Body of pancreas (tissue), 4 donors: ENCODE measurements around the gene KDR. TPM values are rescaled to one million over a fixed set of nuclear protein-coding genes. Genes with fewer than 3 reads are reported as not detected.

Experiments
- ATAC-seq: fragments of 150-250 bp; one replicate; pipeline ENCODE4 v1.9.1; 2016
- DNase-seq, 4 donors: peaks; one replicate each; pipeline ENCODE4 v3.0.0-alpha.2; 2019
- H3K27ac ChIP-seq, 4 donors: fragments of 200-600 bp; sonication (generic); 1 replicate in 3 of 4; 2 replicates in 1 of 4; pipeline versions ENCODE4 v1.5.1 to v1.6.1; 2016 to 2019; ENCODE audit warnings: mild to moderate bottlenecking in 1 of 4, mixed read lengths in 1 of 4, moderate library complexity in 1 of 4
- H3K27me3 ChIP-seq, 2 donors: fragments of 200-600 bp; sonication (generic); one replicate each; pipeline ENCODE4 v1.6.0; 2016; ENCODE audit warnings: mild to moderate bottlenecking in 1 of 2
- H3K36me3 ChIP-seq, 2 donors: fragments of 200-600 bp; sonication (generic); replicated peaks in 1 of 2; 2 replicates each; pipeline ENCODE4 v1.5.1; 2016; ENCODE audit warnings: low read depth in 2 of 2; ENCODE audit not compliant: insufficient read depth in 1 of 2
- H3K4me1 ChIP-seq: fragments of 200-600 bp; sonication (generic); one replicate; pipeline ENCODE4 v1.6.0; 2016
- H3K4me3 ChIP-seq, 2 donors: fragments of 200-600 bp; sonication (generic); 1 replicate in 1 of 2; 2 replicates in 1 of 2; pipeline ENCODE4 v1.5.1; 2016 to 2019
- H3K9me3 ChIP-seq, 3 donors: fragments of 200-600 bp; sonication (generic); 1 replicate in 2 of 3; 2 replicates in 1 of 3; pipeline ENCODE4 v1.5.1; 2016
- CTCF ChIP-seq, 7 experiments: fragments of 450-650 bp in 4 of 7; fragments of 200-600 bp in 3 of 7; sonication (generic) in 3 of 7; IDR thresholded peaks; one replicate each; pipeline ENCODE4 v1.5.1; 2016 to 2019; ENCODE audit warnings: antibody characterized with exemption in 7 of 7
- POLR2A ChIP-seq, 3 donors: fragments of 450-650 bp; IDR thresholded peaks; one replicate each; pipeline ENCODE4 v1.6.1; 2016; ENCODE audit warnings: antibody characterized with exemption in 3 of 3, mild to moderate bottlenecking in 2 of 3
- WGBS, 2 donors: methylation state at CpG; one replicate each; pipeline ENCODE4 v1.1.5; 2017; 5-methylcytosine and 5-hydroxymethylcytosine counted together
- intact Hi-C: fragments of 100-400 bp; cut with DNase I; formaldehyde crosslinking; loops from one replicate; pipeline ENCODE4 v1.15.1; 2023
- total RNA-seq, 2 donors: library from RNA; depleted of rRNA; stranded (reverse); fragments of >200 nt; gene quantifications; one replicate each; pipeline ENCODE4 v1.1.0, GENCODE V29; 2016

Gene KDR
- total RNA-seq, 2 donors from 2014 or later = 12.9 to 14.5 TPM

GRCh38 chr4:55110131-55110530 lies 15.3 kb downstream of the KDR start:
- H3K4me3 ChIP-seq = no peak overlapping the region
- H3K9me3 ChIP-seq = no peaks in the 10 kb centered on the region
- intact Hi-C loops = no loop called here
- 41 to 52% methylated on average over 8 of the region's 8 CpGs for WGBS, 2 donors
- no peaks in the 10 kb centered on the region for H3K4me1 ChIP-seq
- no peaks in the 10 kb centered on the region for H3K27me3 ChIP-seq
- ATAC-seq = no peak
- H3K36me3 ChIP-seq = no peaks in the 10 kb centered on the region
- TF ChIP-seq CTCF (IDR thresholded peaks at IDR 0.05) (no peak), POLR2A (IDR thresholded peaks at IDR 0.05) (no peak)
- no peak for DNase-seq
- H3K27ac ChIP-seq = no peak overlapping the region

GRCh38 chr4:55107054-55107453 lies 18.3 kb downstream of the KDR start:
- H3K27ac ChIP-seq = no peak overlapping the region
- ATAC-seq = no peak
- intact Hi-C loops = no loop called here

GRCh38 chr4:55103224-55103623 lies 22.2 kb downstream of the KDR start:
- Histone ChIP-seq H3K4me1 (no peaks in the 10 kb centered on the region), H3K27ac (no peak overlapping the region), H3K9me3 (no peaks in the 10 kb centered on the region), H3K27me3 (no peaks in the 10 kb centered on the region), H3K4me3 (no peak overlapping the region), H3K36me3 (no peaks in the 10 kb centered on the region)
- TF ChIP-seq POLR2A (IDR thresholded peaks at IDR 0.05) (no peak), CTCF (IDR thresholded peaks at IDR 0.05) (no peak)
- intact Hi-C loops = no loop called here
- DNase-seq (no peak), ATAC-seq (no peak)
- WGBS, 2 donors = 73 to 79% methylated on average over 3 of the region's 3 CpGs

More at GRCh38 chr4:55107054-55107453, 18.3 kb downstream of the KDR start:
- TF ChIP-seq POLR2A (IDR thresholded peaks at IDR 0.05) = no peak
- no peak for TF ChIP-seq CTCF (IDR thresholded peaks at IDR 0.05)
- WGBS, 2 donors = 53 to 70% methylated on average over 3 of the region's 3 CpGs
- Histone ChIP-seq H3K27me3 (no peaks in the 10 kb centered on the region), H3K4me3 (no peak overlapping the region), H3K9me3 (no peaks in the 10 kb centered on the region), H3K36me3 (no peaks in the 10 kb centered on the region), H3K4me1 (no peaks in the 10 kb centered on the region)
- no peak for DNase-seq

GRCh38 chr4:55099816-55100215 lies 25.6 kb downstream of the KDR start:
- ATAC-seq (no peak), DNase-seq (no peak)
- TF ChIP-seq CTCF (IDR thresholded peaks at IDR 0.05) = no peak
- no peak for TF ChIP-seq POLR2A (IDR thresholded peaks at IDR 0.05)
- H3K9me3 ChIP-seq = no peaks in the 10 kb centered on the region
- no peaks in the 10 kb centered on the region for H3K36me3 ChIP-seq
- no peak overlapping the region for H3K27ac ChIP-seq
- intact Hi-C loops = no loop called here
- H3K27me3 ChIP-seq = no peaks in the 10 kb centered on the region
- WGBS, 2 donors = 74 to 89% methylated on average over 4 of the region's 4 CpGs
- H3K4me1 ChIP-seq = no peaks in the 10 kb centered on the region
- H3K4me3 ChIP-seq = no peak overlapping the region

GRCh38 chr4:55098456-55099204 lies 26.8 kb downstream of the KDR start:
- 78 to 86% methylated on average over 10 of the region's 10 CpGs for WGBS, 2 donors
- Histone ChIP-seq H3K9me3 (no peaks in the 10 kb centered on the region), H3K4me1 (no peaks in the 10 kb centered on the region), H3K36me3 (no peaks in the 10 kb centered on the region), H3K4me3 (no peak overlapping the region), H3K27ac (no peak overlapping the region), H3K27me3 (no peaks in the 10 kb centered on the region)
- DNase-seq (no peak), ATAC-seq (no peak)
- TF ChIP-seq CTCF (IDR thresholded peaks at IDR 0.05) = no peak
- no peak for TF ChIP-seq POLR2A (IDR thresholded peaks at IDR 0.05)
- intact Hi-C loops = no loop called here
